HAP-1 (cell line): ENCODE results near the gene SLC66A2.

Source experiments
- DNase-seq, 2 experiments: peaks; one replicate each; pipeline ENCODE4 v3.0.0-alpha.2; 2016 to 2020; ENCODE audit warnings: low spot score in 2 of 2
- H3K27me3 ChIP-seq: fragments of 250-450 bp; sonication (Bioruptor Pico); 2 replicates; pipeline ENCODE4 v1.5.1; 2020; ENCODE audit warnings: low read depth, mild to moderate bottlenecking, moderate library complexity
- H3K36me3 ChIP-seq: fragments of 250-450 bp; sonication (Bioruptor Pico); replicated peaks from 2 replicates; pipeline ENCODE4 v1.5.1; 2020; ENCODE audit warnings: mild to moderate bottlenecking
- H3K4me1 ChIP-seq: fragments of 250-450 bp; sonication (Bioruptor Pico); 2 replicates; pipeline ENCODE4 v1.5.1; 2020; ENCODE audit warnings: mild to moderate bottlenecking
- H3K4me3 ChIP-seq: fragments of 250-450 bp; sonication (Bioruptor Pico); 2 replicates; pipeline ENCODE4 v1.5.1; 2020; ENCODE audit warnings: mild to moderate bottlenecking, moderate library complexity
- H3K9me3 ChIP-seq: fragments of 250-450 bp; sonication (Bioruptor Pico); 2 replicates; pipeline ENCODE4 v1.5.1; 2020; ENCODE audit warnings: mild to moderate bottlenecking, moderate library complexity
- in situ Hi-C: fragments of 300-500 bp; cut with MboI; formaldehyde crosslinking; loops from 3 replicates; pipeline ENCODE4 v1.14.3; 2020; ENCODE audit warnings: low sequenced_read_pairs, inconsistent platforms, mixed read lengths

Gene SLC66A2

DNA sequence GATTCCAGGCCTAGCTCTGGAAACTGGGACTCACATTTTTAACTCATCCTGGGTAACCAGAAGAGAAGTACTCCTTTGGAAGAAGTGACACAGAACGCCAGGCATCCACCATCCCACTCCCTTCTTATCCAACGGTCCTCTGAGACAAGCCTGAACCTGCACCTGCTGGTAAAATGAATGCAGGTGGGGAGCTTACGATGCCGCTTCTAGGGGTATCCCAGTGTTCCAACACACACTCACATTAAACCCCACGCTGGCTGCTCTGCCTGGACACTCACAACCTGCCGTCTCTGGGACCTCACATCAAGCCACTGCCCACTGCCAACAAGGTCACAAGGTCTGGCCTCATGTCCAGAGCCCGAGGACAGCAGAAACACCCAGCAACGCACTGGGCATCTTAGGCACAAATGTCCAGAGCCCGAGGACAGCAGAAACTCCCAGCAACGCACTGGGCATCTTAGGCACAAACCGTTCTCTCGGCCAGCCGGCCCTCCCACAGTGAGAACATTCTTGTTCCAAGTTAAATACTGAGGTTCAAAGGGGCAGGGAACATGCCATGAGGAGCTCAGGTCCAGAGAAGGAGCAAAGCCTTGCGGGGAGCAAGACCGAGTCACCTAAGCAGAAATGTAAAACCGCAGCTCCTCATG is 9.9 kb downstream of the SLC66A2 start:
- in situ Hi-C loops, result no loop called here
- peak in 1 of 2 experiments; percentile 2 for DNase-seq
- H3K27me3 ChIP-seq, result no peaks in the 10 kb centered on the region

DNA sequence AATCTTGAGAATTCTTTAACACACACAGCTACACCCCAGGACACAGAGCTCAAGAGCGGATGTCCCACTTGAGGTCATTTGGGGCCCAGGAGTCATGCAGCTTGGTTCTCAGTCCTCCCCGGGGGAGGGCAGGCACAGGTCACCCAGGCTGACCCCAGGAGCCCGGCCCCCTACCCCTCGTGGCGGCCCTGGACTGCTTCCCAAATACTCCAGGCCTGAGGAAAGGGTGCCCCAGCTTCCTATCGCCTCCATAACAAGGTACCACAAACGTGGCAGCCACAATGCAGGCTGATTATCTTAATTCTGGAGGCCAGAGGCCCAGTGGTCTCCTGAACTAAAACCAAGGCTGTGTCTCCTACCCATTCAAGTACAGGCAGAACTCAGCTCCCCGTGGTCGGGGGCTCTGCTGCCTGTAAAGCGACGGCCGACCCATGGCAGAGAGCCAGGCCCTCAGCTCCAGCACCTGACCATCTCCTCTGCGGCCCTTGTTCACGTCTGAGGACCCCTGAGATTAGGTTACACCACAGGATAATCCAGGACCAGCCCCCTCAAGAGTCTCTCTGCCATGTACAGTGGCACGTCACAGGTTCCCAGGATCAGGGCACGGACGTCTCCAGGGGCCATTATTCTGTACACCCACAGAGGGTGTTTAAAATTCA is 10.5 kb downstream of the SLC66A2 start:
- DNase-seq, result peak in 1 of 2 experiments; percentile 5
- in situ Hi-C loops, result no loop called here
- Histone ChIP-seq H3K9me3 (no peaks in the 10 kb centered on the region), H3K4me3 (no peak overlapping the region), H3K27me3 (no peaks in the 10 kb centered on the region), H3K36me3 (peaks cover 45% of the 10 kb centered on the region), H3K4me1 (no peaks in the 10 kb centered on the region)

More for the DNA sequence above, 9.9 kb downstream of the SLC66A2 start:
- H3K4me1 ChIP-seq, result no peaks in the 10 kb centered on the region
- peaks cover 42% of the 10 kb centered on the region for H3K36me3 ChIP-seq
- no peaks in the 10 kb centered on the region for H3K9me3 ChIP-seq
- no peak overlapping the region for H3K4me3 ChIP-seq

GRCh38 chr18:79940126-79940813 is 11.2 kb downstream of the SLC66A2 start:
- no peaks in the 10 kb centered on the region for H3K4me1 ChIP-seq
- H3K4me3 ChIP-seq, result no peak overlapping the region
- no peaks in the 10 kb centered on the region for H3K27me3 ChIP-seq
- H3K36me3 ChIP-seq, result peaks cover 48% of the 10 kb centered on the region
- peak in 1 of 2 experiments; percentile 6 for DNase-seq
- H3K9me3 ChIP-seq, result no peaks in the 10 kb centered on the region
- in situ Hi-C loops, result no loop called here

DNA sequence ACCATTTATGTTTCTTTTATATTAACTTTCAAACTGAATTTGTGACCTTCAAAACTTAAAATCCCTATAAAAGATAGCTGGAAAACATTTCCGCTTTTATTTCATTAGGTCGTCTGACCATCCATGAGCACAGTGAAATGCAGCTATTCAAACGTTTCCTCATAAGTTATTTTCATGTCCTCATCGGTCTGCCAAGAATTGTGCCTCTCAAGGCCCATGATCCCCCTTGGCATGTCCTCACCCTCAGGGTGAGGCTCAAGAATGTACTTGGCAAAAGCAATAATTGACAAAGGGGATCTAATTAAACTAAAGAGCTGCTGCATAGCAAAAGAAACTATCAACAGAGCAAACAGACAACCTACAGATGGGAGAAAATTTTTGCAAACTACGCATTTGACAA is 12.4 kb downstream of the SLC66A2 start:
- Histone ChIP-seq H3K9me3 (no peaks in the 10 kb centered on the region), H3K4me3 (no peak overlapping the region), H3K4me1 (no peaks in the 10 kb centered on the region), H3K27me3 (no peaks in the 10 kb centered on the region), H3K36me3 (peaks cover 48% of the 10 kb centered on the region)
- DNase-seq, result no peak
- in situ Hi-C loops, result no loop called here

DNA sequence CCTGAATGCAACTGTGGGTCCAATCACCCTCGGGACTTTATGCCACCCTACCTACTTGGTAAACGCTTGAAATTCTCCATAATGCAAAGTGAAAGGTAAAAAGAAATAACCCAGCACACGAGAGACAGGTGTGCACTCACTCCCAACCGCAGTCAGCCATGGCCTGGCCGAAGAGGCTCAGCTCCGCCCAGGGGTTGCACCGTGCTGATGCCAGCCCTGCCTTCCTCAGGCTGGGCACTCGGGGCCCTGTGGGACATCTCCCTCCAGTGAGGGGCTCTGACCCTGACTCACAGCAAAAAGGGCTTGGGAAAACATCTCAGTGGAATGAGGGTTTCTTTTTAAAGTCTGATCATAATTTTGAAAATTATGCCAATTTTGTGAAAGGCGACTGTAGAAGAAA is 13.3 kb downstream of the SLC66A2 start:
- H3K4me1 ChIP-seq, result no peaks in the 10 kb centered on the region
- H3K4me3 ChIP-seq, result no peak overlapping the region
- H3K36me3 ChIP-seq, result peaks cover 48% of the 10 kb centered on the region
- DNase-seq, result no peak
- in situ Hi-C loops, result no loop called here
- no peaks in the 10 kb centered on the region for H3K27me3 ChIP-seq
- peaks cover 5% of the 10 kb centered on the region for H3K9me3 ChIP-seq

DNA sequence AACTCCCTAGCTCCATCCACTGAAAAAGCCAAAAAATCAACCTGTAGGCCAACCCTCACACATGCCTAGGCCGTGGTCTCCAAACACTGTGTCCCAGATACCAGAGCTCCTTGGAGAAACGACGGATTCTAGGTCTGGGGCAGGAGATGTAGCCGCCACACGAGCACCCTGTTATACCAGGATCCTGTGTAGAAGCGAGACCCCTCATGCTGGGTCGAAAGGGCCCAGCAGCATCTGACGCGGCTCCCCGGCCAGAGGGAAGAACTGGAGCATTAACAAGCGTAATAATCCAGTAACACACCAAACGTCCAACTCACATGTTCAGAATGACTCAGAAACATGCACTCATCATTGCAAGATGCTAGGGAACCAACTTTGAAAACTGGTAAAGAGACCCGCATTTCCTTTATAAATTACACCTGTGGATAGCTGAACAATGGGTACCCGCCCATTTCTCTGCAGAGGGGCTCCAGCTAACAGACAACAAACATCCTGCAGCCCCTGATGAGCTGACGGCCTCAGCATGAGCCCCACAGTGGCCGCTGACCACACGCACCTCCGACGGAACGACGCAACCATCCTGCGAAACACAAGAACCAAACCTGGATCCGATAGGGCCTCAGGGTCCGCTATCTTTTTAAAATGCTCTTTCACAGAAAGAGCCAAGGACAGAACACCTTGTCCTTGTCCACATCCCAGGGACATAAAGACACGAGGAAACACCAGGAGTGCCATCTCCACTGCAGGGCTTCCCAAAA is 14.2 kb downstream of the SLC66A2 start:
- no peaks in the 10 kb centered on the region for H3K27me3 ChIP-seq
- H3K9me3 ChIP-seq, result peaks cover 10% of the 10 kb centered on the region
- no peak for DNase-seq
- no peak overlapping the region for H3K4me3 ChIP-seq
- H3K4me1 ChIP-seq, result no peaks in the 10 kb centered on the region
- peaks cover 39% of the 10 kb centered on the region for H3K36me3 ChIP-seq
- in situ Hi-C loops, result no loop called here

GRCh38 chr18:79936641-79937040 is 14.8 kb downstream of the SLC66A2 start:
- H3K36me3 ChIP-seq, result peaks cover 33% of the 10 kb centered on the region
- no peak for DNase-seq
- peaks cover 10% of the 10 kb centered on the region for H3K9me3 ChIP-seq
- H3K27me3 ChIP-seq, result no peaks in the 10 kb centered on the region
- in situ Hi-C loops, result no loop called here
- no peak overlapping the region for H3K4me3 ChIP-seq
- H3K4me1 ChIP-seq, result no peaks in the 10 kb centered on the region

GRCh38 chr18:79935925-79936324 is 15.5 kb downstream of the SLC66A2 start:
- Histone ChIP-seq H3K36me3 (peaks cover 27% of the 10 kb centered on the region), H3K27me3 (no peaks in the 10 kb centered on the region), H3K4me1 (no peaks in the 10 kb centered on the region), H3K4me3 (no peak overlapping the region), H3K9me3 (peaks cover 10% of the 10 kb centered on the region)
- DNase-seq, result no peak
- in situ Hi-C loops, result no loop called here

DNA sequence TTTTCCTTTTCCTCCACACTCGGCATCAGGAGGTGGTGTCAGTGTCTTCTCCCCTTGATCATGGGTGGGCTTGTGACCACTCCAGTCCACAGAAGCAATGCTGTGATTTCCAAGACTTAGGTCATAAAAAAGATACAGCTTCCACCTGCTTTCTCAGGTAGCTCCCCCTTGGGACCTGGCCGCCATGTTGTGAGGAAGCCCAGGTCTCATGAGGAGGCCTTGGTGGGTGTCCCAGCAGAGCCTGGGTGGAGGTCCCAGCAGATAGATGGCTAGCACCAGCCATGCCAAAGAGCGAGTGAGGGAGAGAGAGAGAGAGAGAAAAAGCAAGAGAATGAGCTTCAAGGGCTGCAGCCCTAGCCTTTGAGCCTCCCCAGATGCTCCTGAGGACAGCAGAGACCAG is 16.0 kb downstream of the SLC66A2 start:
- peaks cover 24% of the 10 kb centered on the region for H3K36me3 ChIP-seq
- in situ Hi-C loops, result no loop called here

DNA sequence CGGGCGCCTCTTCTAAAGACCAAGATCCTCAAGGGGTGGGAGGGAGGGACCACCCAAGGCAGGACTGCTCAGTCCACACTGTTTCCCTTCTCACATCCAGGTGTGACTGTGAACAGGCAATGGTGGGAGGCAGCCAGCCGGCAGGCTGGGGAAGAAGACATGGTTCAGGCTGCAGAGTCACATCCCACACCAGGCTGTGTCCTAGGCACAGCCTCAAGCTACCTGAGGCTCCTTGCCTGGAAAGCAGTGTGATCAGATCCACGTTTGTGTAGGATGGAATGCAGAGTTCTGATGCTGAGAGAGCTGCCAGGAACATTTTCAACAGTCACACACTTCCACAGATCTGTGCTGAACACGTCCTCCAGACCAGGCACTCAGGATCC is 16.4 kb downstream of the SLC66A2 start:
- Histone ChIP-seq H3K27me3 (no peaks in the 10 kb centered on the region), H3K9me3 (peaks cover 11% of the 10 kb centered on the region), H3K36me3 (peaks cover 23% of the 10 kb centered on the region), H3K4me3 (no peak overlapping the region), H3K4me1 (no peaks in the 10 kb centered on the region)
- no peak for DNase-seq
- in situ Hi-C loops, result no loop called here

More for the DNA sequence above, 16.0 kb downstream of the SLC66A2 start:
- peaks cover 10% of the 10 kb centered on the region for H3K9me3 ChIP-seq
- H3K4me3 ChIP-seq, result no peak overlapping the region
- no peak for DNase-seq
- H3K4me1 ChIP-seq, result no peaks in the 10 kb centered on the region
- H3K27me3 ChIP-seq, result no peaks in the 10 kb centered on the region

DNA sequence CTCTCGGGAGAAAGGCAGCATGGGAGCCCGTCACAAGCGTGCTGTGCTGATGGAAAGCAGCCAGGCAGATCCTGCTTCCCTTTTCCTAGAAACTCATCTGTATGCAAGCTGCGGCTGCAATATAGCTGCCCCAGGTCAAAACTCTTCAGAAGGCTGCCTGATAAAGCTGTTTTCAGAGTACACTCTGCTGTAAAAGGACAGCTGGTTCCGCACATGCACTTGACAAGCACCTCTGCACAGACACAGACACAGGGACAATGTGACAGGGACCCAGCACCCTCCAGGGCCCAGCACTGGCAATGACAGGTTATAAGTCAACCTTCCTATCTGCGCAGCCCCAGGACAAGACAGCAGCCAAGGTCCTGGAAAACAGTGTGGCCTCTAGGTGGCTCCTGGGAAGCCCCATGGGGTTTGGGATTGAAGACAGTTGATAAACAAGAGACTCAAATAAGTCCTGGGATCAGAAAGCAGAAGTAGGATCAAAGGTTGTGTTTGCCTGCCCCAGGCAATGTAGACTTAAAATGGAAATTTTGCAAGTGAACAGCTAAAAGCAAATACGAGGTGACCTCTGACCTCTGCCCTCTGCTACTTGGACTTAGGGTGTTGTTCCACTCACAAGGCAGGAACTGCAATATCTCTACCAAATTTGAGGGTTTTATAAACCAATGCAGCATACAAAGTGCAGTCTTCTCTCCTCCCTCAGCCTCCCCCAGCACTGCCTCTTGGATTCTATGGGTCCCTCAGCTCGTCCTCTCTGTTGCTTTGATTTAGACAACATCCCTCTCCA is 16.9 kb downstream of the SLC66A2 start:
- in situ Hi-C loops, result no loop called here
- Histone ChIP-seq H3K36me3 (peaks cover 20% of the 10 kb centered on the region), H3K4me1 (no peaks in the 10 kb centered on the region), H3K4me3 (no peak overlapping the region), H3K27me3 (no peaks in the 10 kb centered on the region), H3K9me3 (peaks cover 17% of the 10 kb centered on the region)
- DNase-seq, result peak in 1 of 2 experiments; percentile 34

DNA sequence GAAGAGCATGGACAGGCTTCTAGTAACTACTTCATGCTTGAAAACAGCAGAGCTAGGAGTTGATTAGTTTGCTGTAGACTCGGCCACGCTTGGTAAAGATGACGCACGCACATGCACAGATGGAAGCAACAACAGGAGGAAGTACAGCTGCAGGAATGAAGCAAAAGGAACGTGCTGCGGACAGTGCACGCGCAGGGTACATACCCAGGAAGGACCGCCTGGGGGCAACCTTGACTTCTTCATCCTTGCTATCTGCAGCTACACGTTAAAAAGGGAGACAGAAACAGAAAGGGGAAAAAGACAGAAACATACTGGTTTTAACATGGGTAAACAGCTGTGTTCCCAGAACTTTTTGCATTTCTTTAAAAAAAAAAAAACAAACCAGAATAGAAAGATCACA is 17.7 kb downstream of the SLC66A2 start:
- Histone ChIP-seq H3K4me1 (no peaks in the 10 kb centered on the region), H3K27me3 (no peaks in the 10 kb centered on the region), H3K36me3 (peaks cover 21% of the 10 kb centered on the region), H3K4me3 (no peak overlapping the region), H3K9me3 (peaks cover 19% of the 10 kb centered on the region)
- peak; percentile 49 to 78 for DNase-seq
- in situ Hi-C loops, result no loop called here

DNA sequence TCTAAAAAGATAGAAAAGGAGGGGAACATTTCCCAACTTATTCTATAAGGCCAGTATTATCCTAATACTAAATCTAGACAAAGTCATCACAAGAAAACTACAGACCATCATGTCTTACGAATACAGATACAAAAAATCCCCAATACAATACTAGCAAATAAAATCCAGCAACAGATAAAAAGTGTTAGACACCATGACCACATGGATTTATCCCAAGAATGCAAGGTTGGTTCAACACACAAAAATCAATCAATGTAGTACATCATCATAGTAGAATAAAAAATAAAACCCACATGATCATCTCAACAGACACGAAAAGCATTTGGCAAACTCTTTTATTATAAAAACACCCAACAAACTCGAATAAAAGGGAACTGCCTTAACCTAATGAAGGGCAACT is 18.5 kb downstream of the SLC66A2 start:
- no peaks in the 10 kb centered on the region for H3K27me3 ChIP-seq
- DNase-seq, result no peak
- H3K4me3 ChIP-seq, result no peak overlapping the region
- H3K36me3 ChIP-seq, result peaks cover 21% of the 10 kb centered on the region
- H3K9me3 ChIP-seq, result peaks cover 19% of the 10 kb centered on the region
- in situ Hi-C loops, result no loop called here
- H3K4me1 ChIP-seq, result no peaks in the 10 kb centered on the region
